ENCODE data around the gene RNF126.

The RNF126 gene

GRCh38 chr19:660793-661426 lies 2.1 kb downstream of the RNF126 start:
- no peak overlapping the region for H2AFZ ChIP-seq (ENCODE audit: low read depth)
- peaks cover 67% of the 10 kb centered on the region for H3K79me2 ChIP-seq (ENCODE audit: insufficient read depth, low read depth)
- H4K20me1 ChIP-seq (ENCODE audit: insufficient read depth): peaks cover 41% of the 10 kb centered on the region
- TF ChIP-seq, protein P1, sequence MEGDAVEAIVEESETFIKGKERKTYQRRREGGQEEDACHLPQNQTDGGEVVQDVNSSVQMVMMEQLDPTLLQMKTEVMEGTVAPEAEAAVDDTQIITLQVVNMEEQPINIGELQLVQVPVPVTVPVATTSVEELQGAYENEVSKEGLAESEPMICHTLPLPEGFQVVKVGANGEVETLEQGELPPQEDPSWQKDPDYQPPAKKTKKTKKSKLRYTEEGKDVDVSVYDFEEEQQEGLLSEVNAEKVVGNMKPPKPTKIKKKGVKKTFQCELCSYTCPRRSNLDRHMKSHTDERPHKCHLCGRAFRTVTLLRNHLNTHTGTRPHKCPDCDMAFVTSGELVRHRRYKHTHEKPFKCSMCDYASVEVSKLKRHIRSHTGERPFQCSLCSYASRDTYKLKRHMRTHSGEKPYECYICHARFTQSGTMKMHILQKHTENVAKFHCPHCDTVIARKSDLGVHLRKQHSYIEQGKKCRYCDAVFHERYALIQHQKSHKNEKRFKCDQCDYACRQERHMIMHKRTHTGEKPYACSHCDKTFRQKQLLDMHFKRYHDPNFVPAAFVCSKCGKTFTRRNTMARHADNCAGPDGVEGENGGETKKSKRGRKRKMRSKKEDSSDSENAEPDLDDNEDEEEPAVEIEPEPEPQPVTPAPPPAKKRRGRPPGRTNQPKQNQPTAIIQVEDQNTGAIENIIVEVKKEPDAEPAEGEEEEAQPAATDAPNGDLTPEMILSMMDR (conservative IDR thresholded peaks at IDR 0.05; ENCODE audit: low read depth, low read length): no peak; the same call in 1 of the 2 replicates
- H3K4me2 ChIP-seq: peak overlapping the region; percentile 97
- no peaks in the 10 kb centered on the region for H3K36me3 ChIP-seq (ENCODE audit: insufficient read depth)
- H3K27ac ChIP-seq: peak overlapping the region; percentile 97
- peaks cover 36% of the 10 kb centered on the region for H3K4me1 ChIP-seq (ENCODE audit: low read depth, poor library complexity, severe bottlenecking)
- H3K27me3 ChIP-seq (ENCODE audit: insufficient read depth, low read depth): no peaks in the 10 kb centered on the region
- peak overlapping the region; percentile 97; the same call in 1 of the 2 replicates for H3K9ac ChIP-seq
- peak overlapping the region; percentile 17 for H3K4me3 ChIP-seq (IDR thresholded peaks at IDR 0.05; ENCODE audit: insufficient read depth, low read depth, low read length)

GRCh38 chr19:658916-659839 lies 3.8 kb downstream of the RNF126 start:
- H3K9ac ChIP-seq: peak overlapping the region; percentile 97; the same call in 1 of the 2 replicates
- peaks cover 51% of the 10 kb centered on the region for H4K20me1 ChIP-seq (ENCODE audit: insufficient read depth)
- H3K4me1 ChIP-seq (ENCODE audit: low read depth, poor library complexity, severe bottlenecking): peaks cover 26% of the 10 kb centered on the region
- peaks cover 84% of the 10 kb centered on the region for H3K79me2 ChIP-seq (ENCODE audit: insufficient read depth, low read depth)
- H3K4me2 ChIP-seq: peak overlapping the region; percentile 55
- TF ChIP-seq, protein P1 (conservative IDR thresholded peaks at IDR 0.05; ENCODE audit: low read depth, low read length): no peak
- no peaks in the 10 kb centered on the region for H3K27me3 ChIP-seq (ENCODE audit: insufficient read depth, low read depth)
- H3K27ac ChIP-seq: peak overlapping the region; percentile 97; the same call in 1 of the 2 replicates
- no peak overlapping the region for H3K4me3 ChIP-seq (IDR thresholded peaks at IDR 0.05; ENCODE audit: insufficient read depth, low read depth, low read length)
- H3K36me3 ChIP-seq (ENCODE audit: insufficient read depth): no peaks in the 10 kb centered on the region
- H2AFZ ChIP-seq (ENCODE audit: low read depth): no peak overlapping the region

- Histone ChIP-seq H4K20me1 (ENCODE audit: insufficient read depth) (peaks cover 55% of the 10 kb centered on the region), H2AFZ (ENCODE audit: low read depth) (no peak overlapping the region), H3K4me1 (ENCODE audit: low read depth, poor library complexity, severe bottlenecking) (peaks cover 19% of the 10 kb centered on the region), H3K27me3 (ENCODE audit: insufficient read depth, low read depth) (no peaks in the 10 kb centered on the region), H3K79me2 (ENCODE audit: insufficient read depth, low read depth) (peaks cover 93% of the 10 kb centered on the region), H3K4me2 (no peak overlapping the region), H3K9ac (no peak overlapping the region), H3K27ac (no peak overlapping the region), H3K4me3 (IDR thresholded peaks at IDR 0.05; ENCODE audit: insufficient read depth, low read depth, low read length) (no peak overlapping the region), H3K36me3 (ENCODE audit: insufficient read depth) (no peaks in the 10 kb centered on the region)
- TF ChIP-seq, protein P1 (conservative IDR thresholded peaks at IDR 0.05; ENCODE audit: low read depth, low read length): no peak
These were observed 4.8 kb downstream of the RNF126 start for GRCh38 chr19:658059-658839.

- Histone ChIP-seq H3K4me1 (ENCODE audit: low read depth, poor library complexity, severe bottlenecking) (peaks cover 19% of the 10 kb centered on the region), H3K36me3 (ENCODE audit: insufficient read depth) (no peaks in the 10 kb centered on the region), H3K27ac (no peak overlapping the region), H4K20me1 (ENCODE audit: insufficient read depth) (peaks cover 55% of the 10 kb centered on the region), H3K27me3 (ENCODE audit: insufficient read depth, low read depth) (no peaks in the 10 kb centered on the region), H3K9ac (no peak overlapping the region), H3K4me3 (IDR thresholded peaks at IDR 0.05; ENCODE audit: insufficient read depth, low read depth, low read length) (no peak overlapping the region), H3K4me2 (no peak overlapping the region), H2AFZ (ENCODE audit: low read depth) (no peak overlapping the region), H3K79me2 (ENCODE audit: insufficient read depth, low read depth) (peaks cover 97% of the 10 kb centered on the region)
- TF ChIP-seq, protein P1 (conservative IDR thresholded peaks at IDR 0.05; ENCODE audit: low read depth, low read length): no peak
These were observed 5.4 kb downstream of the RNF126 start for GRCh38 chr19:657611-658010.

Measured in KMS-11 (cell line).